Esophagus muscularis mucosa (tissue), 3 donors: ENCODE results near the gene TMA7.

Source experiments
- POLR2A ChIP-seq: fragments of 450-650 bp; IDR thresholded peaks from one replicate; pipeline ENCODE4 v1.6.1; 2017; ENCODE audit warnings: antibody characterized with exemption, moderate library complexity, mild to moderate bottlenecking, low read depth
- POLR2AphosphoS5 ChIP-seq, 2 donors: sonication (generic); formaldehyde crosslinking; IDR thresholded peaks; one replicate each; pipeline ENCODE4 v1.6.1; 2017; ENCODE audit warnings: antibody characterized with exemption in 2 of 2
- TF ChIP-seq, protein P1 (sequence below), 3 experiments: fragments of 200-600 bp in 2 of 3; fragments of 450-650 bp in 1 of 3; sonication (generic) in 2 of 3; IDR thresholded peaks; one replicate each; pipeline ENCODE4 v1.5.1; 2017 to 2019; ENCODE audit warnings: antibody characterized with exemption in 3 of 3, mild to moderate bottlenecking in 2 of 3, moderate library complexity in 1 of 3

DNA sequence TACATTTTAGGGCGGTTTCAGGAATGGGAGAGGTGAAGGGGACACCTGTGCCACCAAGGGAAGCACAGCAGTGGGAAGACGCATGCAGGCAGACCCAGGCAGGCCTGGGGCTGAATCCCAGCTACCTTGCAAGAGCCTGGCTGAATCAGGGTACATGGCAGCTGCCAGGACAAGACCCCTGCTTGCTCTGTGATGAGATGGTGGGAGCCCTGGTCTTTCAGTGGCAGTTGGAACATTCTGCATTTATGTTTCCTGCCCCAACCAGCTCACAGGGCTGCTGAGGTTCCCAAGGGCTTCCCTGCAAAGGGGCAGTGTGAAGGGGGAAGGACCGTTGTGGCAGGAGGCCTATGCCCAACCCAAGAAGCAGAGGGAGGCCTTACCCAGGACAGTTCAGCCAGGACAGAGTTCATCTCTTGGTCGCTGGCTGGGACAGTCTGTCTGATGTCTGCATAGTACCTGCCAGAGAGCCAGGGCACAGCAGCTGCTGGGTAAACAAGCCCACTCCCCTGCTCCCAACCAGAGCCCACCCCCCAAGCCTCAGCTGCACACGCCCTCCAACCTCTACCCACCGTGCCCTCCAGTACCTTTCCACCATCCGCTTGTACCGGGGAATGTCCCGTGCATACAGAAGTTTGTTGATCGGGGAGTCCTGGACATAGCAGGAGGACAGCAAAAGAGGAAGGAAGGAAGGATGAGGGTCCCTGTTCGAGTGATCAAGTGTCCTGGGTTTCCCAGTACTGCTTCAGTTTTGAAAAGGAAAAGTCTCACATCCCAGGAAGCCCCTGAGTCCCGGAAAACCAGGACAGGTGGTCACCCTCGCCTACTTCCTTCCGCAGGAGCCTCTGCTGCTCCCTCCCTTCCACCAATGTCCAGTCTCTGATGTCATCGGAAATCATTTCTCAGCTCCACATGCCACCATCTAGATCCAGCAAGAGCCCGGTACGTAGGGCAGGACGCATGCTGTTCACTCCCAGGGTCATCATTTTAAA is 33.3 kb upstream of the TMA7 start:
- TF ChIP-seq POLR2AphosphoS5 (IDR thresholded peaks at IDR 0.05) = no peak
- TF ChIP-seq POLR2A = no peak
- TF ChIP-seq, protein P1, sequence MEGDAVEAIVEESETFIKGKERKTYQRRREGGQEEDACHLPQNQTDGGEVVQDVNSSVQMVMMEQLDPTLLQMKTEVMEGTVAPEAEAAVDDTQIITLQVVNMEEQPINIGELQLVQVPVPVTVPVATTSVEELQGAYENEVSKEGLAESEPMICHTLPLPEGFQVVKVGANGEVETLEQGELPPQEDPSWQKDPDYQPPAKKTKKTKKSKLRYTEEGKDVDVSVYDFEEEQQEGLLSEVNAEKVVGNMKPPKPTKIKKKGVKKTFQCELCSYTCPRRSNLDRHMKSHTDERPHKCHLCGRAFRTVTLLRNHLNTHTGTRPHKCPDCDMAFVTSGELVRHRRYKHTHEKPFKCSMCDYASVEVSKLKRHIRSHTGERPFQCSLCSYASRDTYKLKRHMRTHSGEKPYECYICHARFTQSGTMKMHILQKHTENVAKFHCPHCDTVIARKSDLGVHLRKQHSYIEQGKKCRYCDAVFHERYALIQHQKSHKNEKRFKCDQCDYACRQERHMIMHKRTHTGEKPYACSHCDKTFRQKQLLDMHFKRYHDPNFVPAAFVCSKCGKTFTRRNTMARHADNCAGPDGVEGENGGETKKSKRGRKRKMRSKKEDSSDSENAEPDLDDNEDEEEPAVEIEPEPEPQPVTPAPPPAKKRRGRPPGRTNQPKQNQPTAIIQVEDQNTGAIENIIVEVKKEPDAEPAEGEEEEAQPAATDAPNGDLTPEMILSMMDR (IDR thresholded peaks at IDR 0.05) = no peak
